ENCODE data around the gene MAN1C1.
"Not testable (repeated sequence)": the region's sequence is repeated elsewhere in the genome, so short reads cannot be mapped to it uniquely, and the experiment has no call there.

The MAN1C1 gene

GRCh38 chr1:25636141-25636540 is 19.6 kb downstream of the MAN1C1 start:
- not testable (repeated sequence) for DNase-seq

- no peak for DNase-seq
These were observed 24.2 kb downstream of the MAN1C1 start for GRCh38 chr1:25640646-25641328.

- DNase-seq = no peak
These were observed 24.7 kb downstream of the MAN1C1 start for GRCh38 chr1:25641329-25641725.

DNA sequence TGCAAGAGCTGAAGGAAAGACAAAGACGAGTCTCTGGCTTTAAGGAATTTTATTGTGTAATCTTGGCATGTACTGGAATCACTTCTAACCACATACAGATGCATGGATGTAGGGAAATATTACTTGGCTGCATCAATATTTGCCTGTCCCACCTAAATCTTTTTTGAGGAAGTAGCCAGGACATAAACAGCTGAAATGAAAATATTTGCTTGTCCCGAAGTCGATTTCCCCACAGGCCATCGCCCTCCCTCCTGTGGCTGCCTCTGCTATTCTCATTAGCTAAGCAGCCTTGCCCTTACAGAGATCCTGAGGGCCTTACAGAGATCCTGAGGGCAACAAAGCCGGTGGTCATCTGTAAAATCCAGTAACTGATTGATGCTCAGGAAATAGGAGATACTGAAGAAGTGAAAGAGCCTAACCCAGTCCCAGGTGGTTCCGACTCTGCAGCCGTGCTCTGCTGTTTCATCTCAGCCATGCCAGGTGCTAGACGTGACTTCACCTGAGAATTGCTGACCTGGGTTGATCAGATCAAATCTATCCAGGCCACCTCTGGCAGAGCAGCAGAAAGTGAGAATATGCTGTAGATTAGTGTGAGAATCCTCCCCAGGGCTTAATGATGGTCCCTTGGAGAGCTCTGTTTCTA is 25.5 kb downstream of the MAN1C1 start:
- no peak for DNase-seq

DNA sequence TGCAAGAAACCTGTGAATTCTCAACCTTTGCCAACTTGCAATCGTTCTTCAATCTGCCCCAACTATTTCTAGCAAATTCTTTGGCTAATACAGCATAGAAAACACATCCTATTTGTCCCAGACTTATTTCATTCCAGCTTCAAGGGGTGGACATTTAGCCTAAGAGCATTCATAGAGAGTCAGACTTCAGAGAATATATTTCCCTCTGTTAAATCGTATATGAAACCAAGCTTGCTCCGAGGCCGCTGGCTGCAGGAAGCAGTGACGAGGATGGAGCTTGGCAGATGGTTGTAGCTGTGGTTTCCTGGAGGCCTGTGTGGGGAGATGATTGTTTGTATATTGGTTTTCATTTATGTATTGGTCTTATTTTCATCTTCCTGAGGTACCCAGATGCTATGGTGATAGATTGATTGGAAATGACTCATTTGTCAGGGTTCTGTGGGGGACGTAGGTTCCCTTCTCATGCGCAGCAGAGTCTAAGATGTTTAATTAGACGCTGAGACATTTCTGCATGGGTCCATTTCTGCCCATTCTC is 26.1 kb downstream of the MAN1C1 start:
- DNase-seq = peak; percentile 64

DNA sequence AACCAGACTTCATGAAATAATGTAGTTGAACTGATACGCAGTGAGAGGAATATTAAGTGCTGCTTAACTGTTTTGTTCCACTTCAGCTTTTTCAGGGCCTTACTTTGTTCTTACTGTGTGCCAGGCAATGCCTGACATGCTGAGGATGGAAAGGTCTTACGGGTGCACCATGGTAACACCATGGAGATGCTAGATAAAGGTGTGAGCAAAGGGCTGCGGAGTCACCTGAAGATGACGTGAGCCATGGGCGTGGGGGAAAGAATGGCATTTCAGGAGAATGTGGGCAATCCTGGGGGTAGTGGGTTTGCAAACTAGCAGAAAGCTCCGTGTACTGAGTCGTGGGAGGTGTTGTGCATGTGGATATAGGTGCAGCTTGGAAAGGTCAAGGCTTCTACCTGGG is 27.3 kb downstream of the MAN1C1 start:
- no peak for DNase-seq

GRCh38 chr1:25644962-25645361 is 28.4 kb downstream of the MAN1C1 start:
- no peak for DNase-seq

- DNase-seq = no peak
These were observed 29.2 kb downstream of the MAN1C1 start for GRCh38 chr1:25645637-25646400.

GRCh38 chr1:25647106-25647505 is 30.5 kb downstream of the MAN1C1 start:
- no peak for DNase-seq

DNA sequence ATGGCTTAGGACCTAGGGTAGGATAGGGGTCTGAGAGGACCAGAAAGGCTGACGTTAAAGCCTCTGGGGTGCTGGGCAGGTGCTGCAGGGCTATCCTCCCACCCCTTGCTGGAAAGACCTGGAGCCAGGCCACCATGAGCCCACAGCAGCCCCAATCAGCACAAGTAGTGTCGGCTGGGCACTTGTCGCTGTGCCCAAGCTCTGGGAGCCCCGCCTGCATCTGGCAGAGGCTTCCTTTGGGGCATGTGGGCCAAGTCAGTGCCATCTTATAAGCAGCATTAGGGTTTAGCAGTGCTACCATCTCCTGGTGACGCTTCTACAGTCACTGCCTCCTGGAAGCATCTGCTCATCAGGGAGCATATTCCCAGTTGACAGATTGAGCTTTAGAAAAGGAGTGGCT is 31.3 kb downstream of the MAN1C1 start:
- DNase-seq = no peak

GRCh38 chr1:25648681-25649440 is 32.3 kb downstream of the MAN1C1 start:
- no peak for DNase-seq

- DNase-seq = no peak
These were observed 33.1 kb downstream of the MAN1C1 start for GRCh38 chr1:25649505-25650288.

DNA sequence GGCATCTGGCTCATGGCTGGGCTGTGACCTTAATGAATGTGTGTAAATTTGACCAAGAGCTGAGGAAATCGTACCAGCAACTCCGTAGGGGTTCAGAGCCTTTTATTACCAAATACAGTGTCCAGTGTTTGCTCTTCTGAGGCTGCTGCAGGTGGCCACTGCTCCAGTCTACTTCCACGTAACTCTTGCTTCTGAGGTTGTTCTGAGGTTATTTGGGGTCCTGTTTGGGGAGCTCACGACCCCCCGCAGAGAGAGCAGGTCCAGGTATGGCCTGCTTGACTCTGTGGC is 33.6 kb downstream of the MAN1C1 start:
- DNase-seq = no peak

DNA sequence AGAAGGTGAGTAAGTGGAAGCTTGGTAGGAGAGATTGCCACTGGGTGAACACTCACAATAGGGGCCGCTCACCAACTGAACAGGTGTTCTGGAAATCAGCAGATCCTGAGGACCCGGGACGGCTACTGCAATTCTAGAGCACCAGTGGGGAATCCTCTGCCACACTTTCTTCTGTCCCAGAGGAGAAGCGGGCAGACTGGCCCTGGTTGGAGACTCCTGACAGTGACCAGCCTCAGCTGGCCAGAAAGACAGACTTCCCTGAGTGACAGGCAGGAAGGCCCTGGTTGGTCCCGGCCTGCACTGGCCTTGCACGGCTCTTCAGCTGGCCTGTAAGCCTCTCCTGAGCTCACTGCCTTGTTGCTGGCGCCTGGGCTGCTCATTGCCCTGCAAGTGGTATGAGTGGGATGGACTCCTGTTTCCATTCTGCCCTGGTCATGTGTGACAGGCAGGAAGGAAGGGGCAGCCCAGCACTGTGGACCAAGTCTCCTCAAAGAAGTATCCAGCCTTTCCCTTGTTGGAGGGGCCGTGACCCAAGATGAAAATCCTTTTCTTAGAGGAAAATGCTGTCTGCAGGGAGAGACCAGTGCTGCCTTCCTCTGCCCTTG is 34.5 kb downstream of the MAN1C1 start:
- no peak for DNase-seq

DNA sequence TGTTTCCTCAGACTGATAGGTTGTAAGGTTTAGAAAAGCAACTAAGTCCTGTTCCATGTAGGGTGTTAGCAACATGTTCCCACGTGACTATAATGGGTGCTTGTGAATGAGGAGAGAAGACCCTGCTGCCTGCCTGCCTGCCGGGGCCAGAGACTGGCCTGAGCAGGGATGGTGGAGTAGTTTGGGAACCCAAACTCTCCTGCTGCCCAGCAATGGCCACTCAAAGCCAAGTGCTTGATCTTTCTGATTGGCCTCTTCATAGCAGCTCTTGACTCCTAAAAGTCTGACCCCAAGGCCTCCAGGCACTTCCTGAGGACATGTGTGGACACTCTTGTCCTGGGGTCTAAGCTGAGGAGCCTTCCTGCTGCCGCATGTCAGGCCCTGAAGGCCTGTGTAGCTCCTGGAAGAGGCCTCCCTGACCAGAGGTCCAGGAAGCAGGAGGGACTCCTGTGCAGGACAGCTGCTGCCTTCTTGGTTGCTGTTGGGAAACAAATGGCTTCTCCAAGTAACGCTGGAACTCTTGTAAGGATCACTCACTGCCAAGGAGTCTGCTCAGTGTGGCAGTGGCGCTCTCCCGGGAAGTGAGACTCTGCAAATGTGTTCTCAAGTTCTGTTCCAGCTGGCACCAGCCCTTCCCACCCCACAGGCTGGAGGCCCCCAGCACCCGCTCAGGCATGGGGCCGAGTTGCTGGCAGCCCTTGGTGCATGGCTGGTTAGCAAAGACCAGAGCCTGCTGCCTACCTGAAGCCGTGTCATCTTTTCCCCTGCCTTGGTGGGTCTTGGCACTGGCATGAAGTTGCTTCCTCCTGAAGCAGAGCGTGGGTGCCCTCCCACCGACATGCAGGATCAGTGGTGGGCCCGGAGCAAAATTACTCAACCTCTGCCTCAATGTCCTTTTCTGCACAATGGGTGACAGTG is 35.5 kb downstream of the MAN1C1 start:
- DNase-seq = no peak

- no peak for DNase-seq
These were observed 37.0 kb downstream of the MAN1C1 start for GRCh38 chr1:25653558-25653957.

- no peak for DNase-seq
These were observed 37.6 kb downstream of the MAN1C1 start for GRCh38 chr1:25654109-25654660.

GRCh38 chr1:25657121-25657882 is 40.7 kb downstream of the MAN1C1 start:
- no peak for DNase-seq

- no peak for DNase-seq
These were observed 41.5 kb downstream of the MAN1C1 start for GRCh38 chr1:25657883-25658760.
